Measurements from ENCODE around the gene PXN. TPM values are rescaled to one million over a fixed set of nuclear protein-coding genes. Genes with fewer than 3 reads are reported as not detected.
A peak's percentile ranks its signal among the peaks of the same experiment; 100 is the strongest.

PXN gene
- total and polyA plus RNA-seq, 2 of the 13 experiments (the other 11 are each of a cell fraction or from before 2014, with no cell fraction given), result 13.6 to 14.2 TPM

- peak; percentile 59 for TF ChIP-seq ZNF687 (CRISPR knock-in tag; IDR thresholded peaks at IDR 0.05)
- TF ChIP-seq SP2 (CRISPR knock-in tag; IDR thresholded peaks at IDR 0.05), result no peak
- peak; percentile 79 for TF ChIP-seq SAP130 (CRISPR knock-in tag; IDR thresholded peaks at IDR 0.05; ENCODE audit: low read depth)
- TF ChIP-seq FOSL2 (CRISPR knock-in tag; IDR thresholded peaks at IDR 0.05), result peak; percentile 47
- no peak for TF ChIP-seq SAFB2 (CRISPR knock-in tag; IDR thresholded peaks at IDR 0.05; ENCODE audit: borderline replicate concordance, low read depth)
- peak; percentile 73 for TF ChIP-seq ZNF143 (CRISPR knock-in tag; IDR thresholded peaks at IDR 0.05)
- TF ChIP-seq ZBTB37 (CRISPR knock-in tag; IDR thresholded peaks at IDR 0.05), result no peak
- TF ChIP-seq DR1 (CRISPR knock-in tag; IDR thresholded peaks at IDR 0.05), result no peak
- TF ChIP-seq IRF2 (CRISPR knock-in tag; IDR thresholded peaks at IDR 0.05), result 0 out of 2 replicates have a peak, but pooled peaks have one; percentile 24
- TF ChIP-seq SMC3 (IDR thresholded peaks at IDR 0.05; ENCODE audit: low read length), result peak; percentile 81
- TF ChIP-seq ZNF724P (CRISPR knock-in tag; IDR thresholded peaks at IDR 0.05; ENCODE audit: borderline replicate concordance), result no peak
- TF ChIP-seq BRD4 (CRISPR knock-in tag; IDR thresholded peaks at IDR 0.05), result no peak
- no peak for TF ChIP-seq ZNF24 (IDR thresholded peaks at IDR 0.05)
- TF ChIP-seq STAG1 (CRISPR knock-in tag; IDR thresholded peaks at IDR 0.05), result peak; percentile 49
- no peak for TF ChIP-seq CEBPZ (IDR thresholded peaks at IDR 0.05; ENCODE audit: low read length)
- TF ChIP-seq ARID5B (CRISPR knock-in tag; IDR thresholded peaks at IDR 0.05), result peak; percentile 49
- peak; percentile 35; the same call in 1 of the 2 replicates for TF ChIP-seq ZFY (CRISPR knock-in tag; IDR thresholded peaks at IDR 0.05)
Observed at GRCh38 chr12:120234643-120235368, 30.7 kb downstream of the PXN start (continued).

Measured in HepG2 (cell line).